Right renal pelvis (tissue), 4 donors: Measurements from ENCODE around the gene C4BPA. TPM values are rescaled to one million over a fixed set of nuclear protein-coding genes. Genes with fewer than 3 reads are reported as not detected.

Experiments used
- DNase-seq, 4 donors: peaks; one replicate each; pipeline ENCODE4 v3.0.0-alpha.2; 2013; ENCODE audit warnings: low read depth in 4 of 4, low spot score in 3 of 4, missing footprints in 1 of 4
- polyA plus RNA-seq, 4 donors: library from polyadenylated mRNA; unstranded; fragments of 120-200 nt; gene quantifications; one replicate each; pipeline ENCODE4 v1.2.1, GENCODE V29; 2013; ENCODE audit not compliant: insufficient read length in 4 of 4

The C4BPA gene
- polyA plus RNA-seq, 4 donors: 0.49 to 0.91 (median 0.68) TPM

GRCh38 chr1:207179036-207179435, 75.0 kb downstream of the C4BPA start:
- no peak for DNase-seq

- DNase-seq: no peak
Measured at GRCh38 chr1:207181847-207182246, 77.8 kb downstream of the C4BPA start.

GRCh38 chr1:207186503-207186902, 82.5 kb downstream of the C4BPA start:
- no peak for DNase-seq

- DNase-seq: no peak
Measured at GRCh38 chr1:207188901-207189300, 84.9 kb downstream of the C4BPA start.

- DNase-seq: no peak
Measured at GRCh38 chr1:207191061-207191460, 87.0 kb downstream of the C4BPA start.

- no peak for DNase-seq
Measured at GRCh38 chr1:207191776-207192175, 87.7 kb downstream of the C4BPA start.

- DNase-seq: no peak
Measured at GRCh38 chr1:207194197-207194596, 90.2 kb downstream of the C4BPA start.

Other genes with a start within 250 kb of the C4BPA start
- gene IL20, start 238.6 kb upstream of the C4BPA start, polyA plus RNA-seq: not detected
- gene IL24, start 206.8 kb upstream of the C4BPA start, polyA plus RNA-seq: under 1 TPM; 0.25 to 0.42 (median 0.38) TPM
- gene FCMR, start 182.3 kb upstream of the C4BPA start, polyA plus RNA-seq: 1 to 10 TPM; 2.1 to 2.7 (median 2.5) TPM
- 1 to 10 TPM in 3 of 4 donors, under 1 TPM in 1; 0.87 to 1.7 (median 1.4) TPM for gene PIGR, start 157.8 kb upstream of the C4BPA start, polyA plus RNA-seq
- gene FCAMR, start 133.8 kb upstream of the C4BPA start, polyA plus RNA-seq: 10 to 100 TPM in 2 of 4 donors, 1 to 10 TPM in 2; 7.0 to 16.0 (median 9.7) TPM
- gene C1orf116, start 71.5 kb upstream of the C4BPA start, polyA plus RNA-seq: 10 to 100 TPM; 19.9 to 27.5 (median 23.8) TPM
- 10 to 100 TPM; 13.0 to 17.5 (median 16.5) TPM for gene YOD1, start 53.0 kb upstream of the C4BPA start, polyA plus RNA-seq
- gene PFKFB2, start 51.0 kb upstream of the C4BPA start, polyA plus RNA-seq: 10 to 100 TPM; 15.4 to 18.2 (median 17.6) TPM
- gene C4BPB, start 15.4 kb upstream of the C4BPA start, polyA plus RNA-seq: under 1 TPM; 0.32 to 0.51 (median 0.49) TPM
- 10 to 100 TPM; 58.0 to 73.1 (median 67.1) TPM for gene CD55, start 217.4 kb downstream of the C4BPA start, polyA plus RNA-seq